HG03378 (cell line): ENCODE measurements around the gene P4HA3.

Experiments used
- ATAC-seq: cut with Tn5 transposase; IDR thresholded peaks from one replicate; pipeline ENCODE4 v1.9.1; 2021; ENCODE audit warnings: mild to moderate bottlenecking, moderate library complexity; ENCODE audit not compliant: unreplicated experiment

P4HA3 gene

GRCh38 chr11:74268456-74268855 is 43.0 kb downstream of the P4HA3 start:
- ATAC-seq, result no peak

- ATAC-seq, result no peak
Observed at GRCh38 chr11:74267014-74267413, 44.4 kb downstream of the P4HA3 start.

- no peak for ATAC-seq
Observed at GRCh38 chr11:74265256-74265655, 46.2 kb downstream of the P4HA3 start.

GRCh38 chr11:74262725-74263124 is 48.7 kb downstream of the P4HA3 start:
- no peak for ATAC-seq

DNA sequence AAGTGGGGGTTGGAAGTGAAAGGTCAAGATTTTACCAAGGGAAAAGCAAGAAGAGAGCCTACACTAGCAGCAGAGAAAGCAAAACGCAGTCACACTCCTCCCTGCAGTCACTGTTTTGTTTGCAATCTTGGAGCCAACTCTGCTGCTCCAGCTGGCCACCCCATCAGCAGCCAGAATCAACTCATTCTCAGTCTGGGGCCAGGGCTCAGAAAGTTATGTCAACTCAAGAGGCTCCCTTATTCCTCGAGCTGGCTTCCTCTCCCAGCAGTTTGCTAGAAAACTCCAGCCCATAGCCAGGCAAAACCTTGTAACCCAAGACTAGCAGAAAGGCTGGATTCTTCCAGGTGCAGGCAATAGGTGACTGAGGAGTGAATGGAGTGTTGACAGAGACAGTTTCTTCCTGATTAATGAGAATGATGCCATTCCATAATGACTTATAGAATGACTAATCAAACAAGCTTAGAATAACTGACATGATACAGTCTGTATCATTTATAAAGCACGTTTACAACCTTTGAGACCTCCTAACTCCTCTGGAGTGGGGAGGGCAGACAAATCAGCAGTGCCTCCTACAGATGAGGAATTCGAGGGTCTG is 53.4 kb downstream of the P4HA3 start:
- no peak for ATAC-seq

DNA sequence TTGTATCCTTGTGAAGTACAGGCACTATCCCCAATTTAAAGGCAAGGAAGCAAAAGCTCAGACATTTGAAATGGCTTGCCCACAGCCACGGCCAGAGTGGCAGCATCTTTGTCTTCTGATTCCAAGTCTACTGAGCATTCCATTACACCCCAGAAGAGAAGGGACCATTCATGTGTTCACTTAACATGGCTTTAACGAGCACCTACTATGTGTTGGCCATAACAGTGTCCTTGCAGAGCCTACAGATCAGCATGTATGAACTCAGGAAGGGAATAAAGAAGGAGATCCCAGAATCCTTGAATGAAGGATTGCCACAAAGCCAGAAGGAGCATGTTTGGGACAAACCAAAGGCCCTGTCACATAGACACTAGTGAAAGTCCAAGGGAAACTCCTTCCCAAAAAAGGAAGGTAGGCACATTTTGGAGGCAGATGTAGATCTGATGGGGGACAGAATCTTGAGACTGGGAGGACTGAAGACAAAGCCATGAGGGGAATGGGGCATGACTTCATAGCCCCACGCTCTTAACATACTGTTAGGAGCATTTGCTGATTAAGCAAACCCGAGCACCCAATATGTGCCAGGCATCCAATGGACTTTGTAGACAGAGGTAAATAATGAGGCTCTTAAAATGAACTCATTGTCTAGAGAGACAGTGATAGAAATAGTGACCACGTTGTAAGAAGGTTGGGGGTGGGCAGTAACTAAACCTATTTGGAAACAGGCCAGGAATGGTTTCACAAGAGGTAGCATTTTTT is 54.9 kb downstream of the P4HA3 start:
- no peak for ATAC-seq

GRCh38 chr11:74255741-74256375 is 55.6 kb downstream of the P4HA3 start:
- ATAC-seq, result no peak

- no peak for ATAC-seq
Observed at GRCh38 chr11:74253361-74253760, 58.1 kb downstream of the P4HA3 start.

GRCh38 chr11:74249496-74249895 is 61.9 kb downstream of the P4HA3 start:
- no peak for ATAC-seq

- no peak for ATAC-seq
Observed at GRCh38 chr11:74248469-74248868, 63.0 kb downstream of the P4HA3 start.

DNA sequence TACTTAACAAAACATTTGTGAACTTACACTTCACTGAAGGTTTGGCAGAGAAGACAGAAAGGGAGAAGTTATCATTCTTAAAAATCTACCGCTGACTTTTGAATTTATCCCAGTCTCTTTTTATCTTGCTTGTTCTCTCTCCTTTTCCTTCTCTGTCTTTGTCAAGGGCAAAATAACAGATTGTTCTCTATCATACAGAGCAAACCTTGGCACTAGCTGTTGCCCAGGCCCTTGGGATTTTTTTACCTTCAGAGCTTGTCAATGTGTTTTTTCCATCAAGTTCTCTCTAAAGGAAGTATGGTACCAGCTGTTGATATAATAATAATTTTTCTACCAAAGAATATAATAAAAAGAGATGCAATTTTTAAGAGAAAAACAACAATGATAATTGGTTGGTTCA is 73.2 kb downstream of the P4HA3 start:
- ATAC-seq, result no peak

DNA sequence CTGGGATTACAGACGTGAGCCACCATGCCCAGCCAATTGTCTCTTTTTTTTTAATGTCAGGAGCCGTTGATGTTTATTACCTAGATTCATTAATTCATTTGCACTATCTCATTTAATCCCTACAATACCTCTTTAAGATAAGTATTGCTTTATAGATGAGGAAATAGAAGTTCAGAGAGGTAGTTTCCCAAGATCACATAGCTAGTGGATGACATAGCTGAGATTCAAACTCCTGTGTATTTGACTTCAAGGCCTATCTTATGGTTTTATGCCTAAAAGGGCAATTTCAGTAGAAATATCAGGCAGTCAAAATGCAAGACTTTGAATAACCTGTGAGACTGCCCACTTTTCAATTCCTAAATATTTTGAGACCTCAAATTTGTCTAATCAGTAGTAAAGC is 73.9 kb downstream of the P4HA3 start:
- no peak for ATAC-seq

GRCh38 chr11:74235121-74235520 is 76.3 kb downstream of the P4HA3 start:
- no peak for ATAC-seq

DNA sequence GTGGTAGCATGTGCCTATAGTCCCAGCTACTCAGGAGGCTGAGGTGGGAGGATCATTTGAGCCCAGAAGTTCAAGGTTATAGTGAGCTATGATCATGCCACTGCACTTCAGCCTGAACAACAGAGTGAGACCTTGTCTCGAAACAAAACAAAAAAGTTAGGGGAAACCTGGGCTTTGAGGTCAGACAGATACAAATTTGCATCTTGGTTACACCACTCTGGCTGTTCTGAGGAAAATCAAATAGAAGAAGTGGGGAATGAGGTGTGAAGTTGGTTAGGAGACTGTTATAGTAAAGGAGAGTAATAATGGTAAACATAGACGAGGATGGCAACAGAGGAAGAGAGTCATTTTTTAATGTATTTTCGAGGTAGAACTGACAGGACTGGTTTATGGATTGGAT is 77.8 kb downstream of the P4HA3 start:
- no peak for ATAC-seq

GRCh38 chr11:74232311-74232950 is 79.0 kb downstream of the P4HA3 start:
- ATAC-seq, result no peak

- ATAC-seq, result no peak
Observed at GRCh38 chr11:74226907-74227306, 84.5 kb downstream of the P4HA3 start.

- ATAC-seq, result no peak
Observed at GRCh38 chr11:74225565-74225964, 85.9 kb downstream of the P4HA3 start.

- ATAC-seq, result no peak
Observed at GRCh38 chr11:74221816-74222215, 89.6 kb downstream of the P4HA3 start.

DNA sequence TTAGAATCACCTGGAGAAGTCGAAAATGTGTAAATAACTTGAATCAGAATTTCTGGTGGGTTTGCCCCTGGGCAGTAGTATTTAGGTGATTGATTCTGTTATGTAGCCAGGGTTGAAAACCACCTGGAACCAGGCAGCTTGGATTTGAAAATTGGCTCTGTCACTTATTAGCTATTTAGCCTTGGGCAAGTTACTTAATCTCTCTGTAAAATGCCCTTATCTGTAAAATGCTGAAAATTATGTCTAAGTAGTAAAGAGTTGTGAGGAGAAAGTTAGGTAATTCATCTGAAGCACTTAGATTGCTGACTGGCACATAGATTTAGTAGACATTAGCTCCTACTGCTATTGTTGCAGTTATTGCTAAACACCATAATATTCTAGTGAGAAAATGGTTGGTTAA is 91.1 kb downstream of the P4HA3 start:
- ATAC-seq, result no peak
